ENCODE data around the gene TNKS1BP1.
"Not testable (repeated sequence)": the region's sequence is repeated elsewhere in the genome, so short reads cannot be mapped to it uniquely, and the experiment has no call there.

Gene TNKS1BP1

GRCh38 chr11:57283231-57283990 is 41.3 kb downstream of the TNKS1BP1 start:
- H3K36me3 ChIP-seq: no peaks in the 10 kb centered on the region
- no peaks in the 10 kb centered on the region for H3K9me3 ChIP-seq
- no peak overlapping the region for H3K4me3 ChIP-seq (ENCODE audit: low read depth in 1 of 2, low read length in 1 of 2)
- H3K27ac ChIP-seq: no peak overlapping the region
- H3K27me3 ChIP-seq: peaks cover 6% of the 10 kb centered on the region
- no peak for TF ChIP-seq CTCF (IDR thresholded peaks at IDR 0.05)
- H3K4me1 ChIP-seq (ENCODE audit: control insufficient read depth in 1 of 2, insufficient read depth in 1 of 2, low read depth in 1 of 2, low read length in 1 of 2): peaks cover 0 to under 1% of the 10 kb centered on the region in 2 experiments

- not testable (repeated sequence) for H3K27ac ChIP-seq; H3K4me3 ChIP-seq (ENCODE audit: low read depth in 1 of 2, low read length in 1 of 2); H3K9me3 ChIP-seq; H3K4me1 ChIP-seq (ENCODE audit: control insufficient read depth in 1 of 2, insufficient read depth in 1 of 2, low read depth in 1 of 2, low read length in 1 of 2); H3K36me3 ChIP-seq
- peaks cover 17% of the 10 kb centered on the region for H3K27me3 ChIP-seq
Measured at GRCh38 chr11:57281546-57281945, 43.2 kb downstream of the TNKS1BP1 start.

GRCh38 chr11:57279116-57279515 is 45.6 kb downstream of the TNKS1BP1 start:
- Histone ChIP-seq H3K4me3 (ENCODE audit: low read depth in 1 of 2, low read length in 1 of 2) (no peak overlapping the region), H3K4me1 (ENCODE audit: control insufficient read depth in 1 of 2, insufficient read depth in 1 of 2, low read depth in 1 of 2, low read length in 1 of 2) (peaks cover 3 to 5% of the 10 kb centered on the region in 2 experiments), H3K27ac (no peak overlapping the region), H3K36me3 (no peaks in the 10 kb centered on the region), H3K27me3 (peaks cover 24% of the 10 kb centered on the region), H3K9me3 (no peaks in the 10 kb centered on the region)
- no peak for TF ChIP-seq CTCF (IDR thresholded peaks at IDR 0.05)

GRCh38 chr11:57278721-57279095 is 46.0 kb downstream of the TNKS1BP1 start:
- H3K4me1 ChIP-seq (ENCODE audit: control insufficient read depth in 1 of 2, insufficient read depth in 1 of 2, low read depth in 1 of 2, low read length in 1 of 2): peaks cover 3 to 5% of the 10 kb centered on the region in 2 experiments
- H3K4me3 ChIP-seq (ENCODE audit: low read depth in 1 of 2, low read length in 1 of 2): no peak overlapping the region
- no peaks in the 10 kb centered on the region for H3K9me3 ChIP-seq
- H3K36me3 ChIP-seq: no peaks in the 10 kb centered on the region
- no peak for TF ChIP-seq CTCF (IDR thresholded peaks at IDR 0.05)
- peaks cover 24% of the 10 kb centered on the region for H3K27me3 ChIP-seq
- H3K27ac ChIP-seq: no peak overlapping the region

DNA sequence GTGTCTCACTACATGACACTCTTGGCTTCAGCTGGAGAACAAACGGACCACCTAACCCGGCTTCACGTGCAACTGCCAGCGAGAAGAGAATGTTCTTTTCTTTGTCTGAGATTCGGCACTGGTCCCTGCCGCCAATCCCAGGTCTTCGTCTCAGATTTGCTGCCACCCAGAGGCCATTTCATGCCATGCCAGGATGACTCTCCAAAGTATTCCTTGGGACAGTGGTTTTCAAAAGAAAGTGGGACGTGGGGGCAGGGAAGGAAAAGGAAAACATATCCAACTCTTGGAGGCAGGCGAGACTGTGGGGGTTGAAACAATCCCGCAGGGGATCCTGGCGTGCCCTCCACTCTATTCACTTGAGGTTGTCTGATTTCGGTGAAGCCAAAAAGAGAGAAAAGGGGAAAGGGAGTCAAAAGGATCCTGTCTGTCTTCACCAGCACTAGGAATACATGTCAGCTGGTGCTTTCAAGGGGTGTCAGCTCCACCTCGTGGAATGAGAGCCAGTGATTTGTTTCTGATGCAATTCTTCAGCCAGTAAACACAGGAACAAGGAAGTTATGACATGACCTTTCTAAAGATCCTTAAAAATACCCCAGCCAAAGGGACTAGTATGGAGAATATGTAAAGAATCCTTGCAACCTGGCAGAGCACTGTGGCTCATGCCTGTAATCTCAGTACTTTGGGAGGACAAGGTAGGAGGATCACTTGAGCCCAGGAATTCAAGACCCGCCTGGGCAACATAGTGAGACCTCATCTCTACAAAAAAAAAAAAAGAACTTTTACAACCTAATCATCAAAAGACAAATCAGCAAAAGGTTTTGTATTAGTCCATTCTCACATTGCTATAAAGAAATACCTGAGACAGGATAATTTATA is 46.7 kb downstream of the TNKS1BP1 start:
- no peak for TF ChIP-seq CTCF (IDR thresholded peaks at IDR 0.05)
- H3K4me3 ChIP-seq (ENCODE audit: low read depth in 1 of 2, low read length in 1 of 2): no peak overlapping the region
- no peaks in the 10 kb centered on the region for H3K36me3 ChIP-seq
- H3K27ac ChIP-seq: no peak overlapping the region
- H3K27me3 ChIP-seq: peaks cover 24% of the 10 kb centered on the region
- H3K4me1 ChIP-seq (ENCODE audit: control insufficient read depth in 1 of 2, insufficient read depth in 1 of 2, low read depth in 1 of 2, low read length in 1 of 2): peaks cover 3 to 5% of the 10 kb centered on the region in 2 experiments
- H3K9me3 ChIP-seq: no peaks in the 10 kb centered on the region

All from neutrophil (primary cell).